Peyer's patch (tissue), 4 donors: ENCODE measurements around the gene MCTP1. TPM values are rescaled to one million over a fixed set of nuclear protein-coding genes. Genes with fewer than 3 reads are reported as not detected.

ENCODE experiments used
- DNase-seq, 3 donors: peaks; one replicate each; pipeline ENCODE4 v3.0.0-alpha.2; 2017 to 2019
- H3K27ac ChIP-seq, 4 donors: fragments of 200-600 bp; sonication (generic); one replicate each; pipeline ENCODE4 v1.5.1; 2016 to 2019
- H3K27me3 ChIP-seq, 2 donors: fragments of 200-600 bp; sonication (generic); one replicate each; pipeline ENCODE4 v1.5.1; 2019
- H3K36me3 ChIP-seq, 3 donors: fragments of 200-600 bp; sonication (generic); one replicate each; pipeline ENCODE4 v1.5.1; 2016 to 2019
- H3K4me1 ChIP-seq, 4 donors: fragments of 200-600 bp; sonication (generic); one replicate each; pipeline ENCODE4 v1.5.1; 2016 to 2019
- H3K4me3 ChIP-seq, 4 donors: fragments of 200-600 bp; sonication (generic); 1 replicate in 3 of 4; 2 replicates in 1 of 4; pipeline ENCODE4 v1.5.1; 2016 to 2019; ENCODE audit warnings: mild to moderate bottlenecking in 1 of 4
- H3K9me3 ChIP-seq, 4 donors: fragments of 200-600 bp; sonication (generic); one replicate each; pipeline ENCODE4 v1.5.1; 2016 to 2019; ENCODE audit warnings: mild to moderate bottlenecking in 1 of 4
- CTCF ChIP-seq, 6 experiments: fragments of 450-650 bp in 4 of 6; fragments of 200-600 bp in 2 of 6; sonication (generic) in 1 of 6; IDR thresholded peaks; one replicate each; pipeline ENCODE4 v1.5.1; 2017 to 2019; ENCODE audit warnings: antibody characterized with exemption in 6 of 6, mild to moderate bottlenecking in 3 of 6, moderate library complexity in 1 of 6
- POLR2A ChIP-seq, 2 donors: fragments of 450-650 bp; IDR thresholded peaks; one replicate each; pipeline ENCODE4 v1.5.1; 2017; ENCODE audit warnings: antibody characterized with exemption in 2 of 2, mild to moderate bottlenecking in 2 of 2, moderate library complexity in 2 of 2
- total RNA-seq, 4 donors: library from RNA; depleted of rRNA; stranded (reverse); fragments of >200 nt; gene quantifications; one replicate each; pipeline ENCODE4 v1.1.0, GENCODE V29; 2016

The MCTP1 gene
- total RNA-seq, 4 donors from 2014 or later, result 4.7 to 61.1 (median 11.3) TPM

GRCh38 chr5:94736498-94736897 lies 548.4 kb downstream of the MCTP1 start:
- Histone ChIP-seq H3K4me1 (no peaks in the 10 kb centered on the region), H3K27me3 (no peaks in the 10 kb centered on the region), H3K9me3 (no peaks in the 10 kb centered on the region), H3K27ac (no peak overlapping the region), H3K4me3 (no peak overlapping the region), H3K36me3 (no peaks in the 10 kb centered on the region)
- no peak for TF ChIP-seq CTCF (IDR thresholded peaks at IDR 0.05)
- no peak for TF ChIP-seq POLR2A (IDR thresholded peaks at IDR 0.05)
- no peak for DNase-seq

GRCh38 chr5:94731471-94731870 lies 553.4 kb downstream of the MCTP1 start:
- H3K9me3 ChIP-seq, result no peaks in the 10 kb centered on the region
- no peak overlapping the region for H3K27ac ChIP-seq
- no peak for DNase-seq
- H3K27me3 ChIP-seq, result no peaks in the 10 kb centered on the region
- H3K4me3 ChIP-seq, result no peak overlapping the region
- no peak for TF ChIP-seq CTCF (IDR thresholded peaks at IDR 0.05)
- no peak for TF ChIP-seq POLR2A (IDR thresholded peaks at IDR 0.05)
- H3K36me3 ChIP-seq, result no peaks in the 10 kb centered on the region
- no peaks in the 10 kb centered on the region for H3K4me1 ChIP-seq

- no peaks in the 10 kb centered on the region for H3K36me3 ChIP-seq
- H3K9me3 ChIP-seq, result no peaks in the 10 kb centered on the region
- H3K4me3 ChIP-seq, result no peak overlapping the region
- H3K27ac ChIP-seq, result no peak overlapping the region
- DNase-seq, result no peak
- no peaks in the 10 kb centered on the region for H3K27me3 ChIP-seq
- no peak for TF ChIP-seq POLR2A (IDR thresholded peaks at IDR 0.05)
- no peaks in the 10 kb centered on the region for H3K4me1 ChIP-seq
Observed at GRCh38 chr5:94725142-94725541, 559.8 kb downstream of the MCTP1 start.

GRCh38 chr5:94715768-94716167 lies 569.1 kb downstream of the MCTP1 start:
- no peaks in the 10 kb centered on the region for H3K9me3 ChIP-seq
- no peaks in the 10 kb centered on the region for H3K4me1 ChIP-seq
- no peak for TF ChIP-seq CTCF (IDR thresholded peaks at IDR 0.05)
- no peak for TF ChIP-seq POLR2A (IDR thresholded peaks at IDR 0.05)
- H3K36me3 ChIP-seq, result peaks cover 0 to 14% (median 0%) of the 10 kb centered on the region in 3 donors
- H3K4me3 ChIP-seq, result no peak overlapping the region
- no peak overlapping the region for H3K27ac ChIP-seq
- no peaks in the 10 kb centered on the region for H3K27me3 ChIP-seq
- DNase-seq, result no peak

GRCh38 chr5:94711785-94712184 lies 573.1 kb downstream of the MCTP1 start:
- no peak overlapping the region for H3K27ac ChIP-seq
- no peak overlapping the region for H3K4me3 ChIP-seq
- TF ChIP-seq POLR2A (IDR thresholded peaks at IDR 0.05) (no peak), CTCF (IDR thresholded peaks at IDR 0.05) (no peak)

GRCh38 chr5:94709277-94709676 lies 575.6 kb downstream of the MCTP1 start:
- TF ChIP-seq CTCF (IDR thresholded peaks at IDR 0.05) (no peak), POLR2A (IDR thresholded peaks at IDR 0.05) (no peak)
- no peaks in the 10 kb centered on the region for H3K4me1 ChIP-seq

More at GRCh38 chr5:94711785-94712184, 573.1 kb downstream of the MCTP1 start:
- H3K27me3 ChIP-seq, result no peaks in the 10 kb centered on the region
- no peaks in the 10 kb centered on the region for H3K9me3 ChIP-seq
- no peaks in the 10 kb centered on the region for H3K4me1 ChIP-seq
- DNase-seq, result no peak
- peaks cover 0 to 33% (median 0%) of the 10 kb centered on the region in 3 donors for H3K36me3 ChIP-seq

More at GRCh38 chr5:94709277-94709676, 575.6 kb downstream of the MCTP1 start:
- Histone ChIP-seq H3K27ac (no peak overlapping the region), H3K36me3 (peaks cover 0 to 33% (median 0%) of the 10 kb centered on the region in 3 donors), H3K27me3 (no peaks in the 10 kb centered on the region), H3K9me3 (no peaks in the 10 kb centered on the region), H3K4me3 (no peak overlapping the region)
- DNase-seq, result no peak
